Calu3 (cell line): ENCODE measurements around the gene SNRNP25. TPM values are rescaled to one million over a fixed set of nuclear protein-coding genes. Genes with fewer than 3 reads are reported as not detected.

Experiments used
- BruUV-seq: library from RNA; stranded (reverse); fragments of 400-500 nt; replicated peaks from 2 replicates; lab custom pipeline; 2021; lab: Mats Ljungman, UMichigan
- CTCF ChIA-PET: fragments of 300-600 bp; sonication (Branson Sonifier 250); formaldehyde crosslinking; loops from one replicate; lab custom pipeline; 2022; ENCODE audit warnings: antibody characterized with exemption; lab: Charles Lee
- DNase-seq: peaks from one replicate; pipeline ENCODE4 v3.0.0; 2022
- H3K27ac Mint-ChIP-seq: one replicate; pipeline ENCODE4 v1.8.0; 2022; ENCODE audit warnings: mixed read lengths; ENCODE audit not compliant: unreplicated experiment
- H3K27me3 Mint-ChIP-seq: one replicate; pipeline ENCODE4 v1.8.0; 2022; ENCODE audit warnings: mixed read lengths; ENCODE audit not compliant: unreplicated experiment
- H3K36me3 Mint-ChIP-seq: one replicate; pipeline ENCODE4 v1.8.0; 2022; ENCODE audit warnings: mild to moderate bottlenecking, moderate library complexity, mixed read lengths; ENCODE audit not compliant: insufficient read depth, unreplicated experiment
- H3K4me1 Mint-ChIP-seq: one replicate; pipeline ENCODE4 v1.8.0; 2022; ENCODE audit warnings: mild to moderate bottlenecking, low read depth, mixed read lengths; ENCODE audit not compliant: unreplicated experiment
- H3K4me3 Mint-ChIP-seq: one replicate; pipeline ENCODE4 v1.8.0; 2022; ENCODE audit warnings: mild to moderate bottlenecking, low read depth, moderate library complexity, mixed read lengths; ENCODE audit not compliant: unreplicated experiment
- H3K9me3 Mint-ChIP-seq: one replicate; pipeline ENCODE4 v1.8.0; 2022; ENCODE audit warnings: low read depth, mixed read lengths; ENCODE audit not compliant: unreplicated experiment
- CTCF ChIP-seq: fragments of 200-600 bp; IDR thresholded peaks from one replicate; pipeline ENCODE4 v1.8.0; 2022; ENCODE audit warnings: antibody characterized with exemption; ENCODE audit not compliant: unreplicated experiment
- intact Hi-C: fragments of 100-400 bp; cut with micrococcal nuclease; formaldehyde crosslinking; loops from one replicate; pipeline ENCODE4 v1.10.0; 2022; ENCODE audit not compliant: unreplicated experiment
- total RNA-seq: library from RNA; stranded (reverse); gene quantifications from 2 replicates; pipeline ENCODE4 v1.2.3, GENCODE V29; 2022

Gene SNRNP25
- total RNA-seq, 1 experiment from 2014 or later: 38.7 TPM

GRCh38 chr16:57711-58110, 4.1 kb downstream of the SNRNP25 start:
- DNase-seq: no peak
- TF ChIP-seq CTCF: no peak
- CTCF ChIA-PET: interaction anchor here (0.6 kb wide), 1 partner anchor 12 kb away, joined by 3 read pairs; no protein-coding TSS in a partner anchor
- no peaks in the 10 kb centered on the region for H3K9me3 Mint-ChIP-seq
- H3K36me3 Mint-ChIP-seq: peaks cover 52% of the 10 kb centered on the region
- no peak overlapping the region for H3K27ac Mint-ChIP-seq
- no TSS peak for BruUV-seq
- no peak overlapping the region for H3K4me3 Mint-ChIP-seq
- intact Hi-C loops: no loop called here
- no peaks in the 10 kb centered on the region for H3K27me3 Mint-ChIP-seq
- no peaks in the 10 kb centered on the region for H3K4me1 Mint-ChIP-seq

GRCh38 chr16:58491-59439, 5.1 kb downstream of the SNRNP25 start:
- BruUV-seq: no TSS peak
- Mint-ChIP-seq H3K4me1 (no peaks in the 10 kb centered on the region), H3K27me3 (no peaks in the 10 kb centered on the region), H3K9me3 (no peaks in the 10 kb centered on the region), H3K4me3 (no peak overlapping the region), H3K36me3 (peaks cover 41% of the 10 kb centered on the region), H3K27ac (no peak overlapping the region)
- CTCF ChIA-PET: interaction anchor here (0.6 kb wide), 1 partner anchor 11 kb away, joined by 3 read pairs; no protein-coding TSS in a partner anchor
- no peak for TF ChIP-seq CTCF
- DNase-seq: no peak
- intact Hi-C loops: no loop called here

- H3K4me1 Mint-ChIP-seq: no peaks in the 10 kb centered on the region
- intact Hi-C loops: no loop called here
- peaks cover 39% of the 10 kb centered on the region for H3K36me3 Mint-ChIP-seq
- no peaks in the 10 kb centered on the region for H3K27me3 Mint-ChIP-seq
- no peak overlapping the region for H3K4me3 Mint-ChIP-seq
- H3K9me3 Mint-ChIP-seq: no peaks in the 10 kb centered on the region
- no peak for DNase-seq
- no peak overlapping the region for H3K27ac Mint-ChIP-seq
- no TSS peak for BruUV-seq
- CTCF ChIA-PET: interaction anchor here (0.6 kb wide), 1 partner anchor 15 kb away, joined by 3 read pairs; no protein-coding TSS in a partner anchor
- no peak for TF ChIP-seq CTCF
Measured at GRCh38 chr16:59440-60059, 5.9 kb downstream of the SNRNP25 start.

GRCh38 chr16:60166-60565, 6.5 kb downstream of the SNRNP25 start:
- H3K9me3 Mint-ChIP-seq: no peaks in the 10 kb centered on the region
- no TSS peak for BruUV-seq
- CTCF ChIA-PET: interaction anchor here (0.6 kb wide), 1 partner anchor 16 kb away, joined by 3 read pairs; no protein-coding TSS in a partner anchor
- peaks cover 36% of the 10 kb centered on the region for H3K36me3 Mint-ChIP-seq
- no peak for TF ChIP-seq CTCF
- DNase-seq: no peak
- no peak overlapping the region for H3K27ac Mint-ChIP-seq
- H3K27me3 Mint-ChIP-seq: no peaks in the 10 kb centered on the region
- no peak overlapping the region for H3K4me3 Mint-ChIP-seq
- H3K4me1 Mint-ChIP-seq: peaks cover 3% of the 10 kb centered on the region
- intact Hi-C loops: no loop called here
